K562 (cell line): ENCODE results near the gene FEM1B. TPM values are rescaled to one million over a fixed set of nuclear protein-coding genes. Genes with fewer than 3 reads are reported as not detected.

Experiments used
- ATAC-seq: fragments of 200-7000 bp; cut with Tn5 transposase; 3 replicates; pipeline ENCODE4 v1.9.1; 2020; ENCODE audit warnings: moderate library complexity
- BruUV-seq: library from RNA; stranded (reverse); fragments of 400-500 nt; replicated peaks from 2 replicates; lab custom pipeline; 2021; lab: Mats Ljungman, UMichigan
- CTCF ChIA-PET: fragments of 300-600 bp; formaldehyde crosslinking; extraction: SDS; loops from one replicate; lab custom pipeline; 2021; ENCODE audit warnings: low intra/inter-chr PET ratio; lab: Yijun Ruan, JAX
- POLR2A ChIA-PET: fragments of 300-600, 350-650 bp; sonication (Branson Sonifier 250); formaldehyde crosslinking; extraction: SDS; loops from one replicate; lab custom pipeline; 2021; ENCODE audit warnings: antibody characterized with exemption, inconsistent platforms; lab: Yijun Ruan, JAX
- DNase-seq, 4 experiments: peaks; one replicate each; pipeline versions ENCODE4 v3.0.0 to v3.0.0-alpha.2; 2011 to 2018; ENCODE audit warnings: low spot score in 3 of 4, mixed read lengths in 3 of 4; ENCODE audit errors: extremely low read depth in 1 of 4
- FAIRE-seq: peaks from 2 replicates; lab custom pipeline; 2011; peaks lifted over from hg19 to GRCh38; lab: Jason Lieb, UNC
- H2AFZ ChIP-seq: 2 replicates; pipeline ENCODE4 v1.6.0; 2011; ENCODE audit warnings: low read depth, low read length, control low read depth, inconsistent platforms
- H3K27ac ChIP-seq: fragments of 200-600 bp; 3 replicates; pipeline ENCODE4 v1.8.0; 2011; ENCODE audit warnings: low read depth, mild to moderate bottlenecking, control low read depth, inconsistent platforms, low read length, moderate library complexity, mixed read lengths; ENCODE audit errors: extremely low read depth
- H3K27me3 ChIP-seq, 2 experiments: fragments of 300-600 bp in 1 of 2; 2 replicates in 1 of 2; 3 replicates in 1 of 2; pipeline versions ENCODE4 v1.6.0 to v1.8.0; 2011; ENCODE audit warnings: inconsistent platforms in 2 of 2, low read length in 2 of 2, mild to moderate bottlenecking in 1 of 2, mixed read lengths in 1 of 2, moderate library complexity in 1 of 2; ENCODE audit not compliant: control insufficient read depth in 2 of 2, insufficient read depth in 2 of 2
- H3K36me3 ChIP-seq: fragments of 300-600 bp; 3 replicates; pipeline ENCODE4 v1.8.0; 2011; ENCODE audit warnings: mild to moderate bottlenecking, low read length, inconsistent platforms; ENCODE audit not compliant: control insufficient read depth, insufficient read depth
- H3K4me1 ChIP-seq, 2 experiments: fragments of 200-600 bp in 1 of 2; replicated peaks in 1 of 2; 2 replicates in 1 of 2; 3 replicates in 1 of 2; pipeline versions ENCODE4 v1.5.1 to v1.8.0; 2011; ENCODE audit warnings: inconsistent platforms in 2 of 2, low read length in 2 of 2, mild to moderate bottlenecking in 1 of 2, mixed read lengths in 1 of 2, moderate library complexity in 1 of 2; ENCODE audit not compliant: control insufficient read depth in 2 of 2, insufficient read depth in 2 of 2
- H3K4me2 ChIP-seq: 2 replicates; pipeline ENCODE4 v1.6.1; 2011; ENCODE audit warnings: low read length, control low read depth, inconsistent platforms, mixed read lengths; ENCODE audit not compliant: insufficient read depth
- H3K4me3 ChIP-seq: fragments of 200-600 bp; sonication (generic), shearing (Covaris generic); 2 replicates; pipeline ENCODE4 v1.5.1; 2016; ENCODE audit warnings: control low read depth, inconsistent platforms
- H3K79me2 ChIP-seq: fragments of 200-600 bp; 3 replicates; pipeline ENCODE4 v1.8.0; 2011; ENCODE audit warnings: low read length, inconsistent platforms; ENCODE audit not compliant: control insufficient read depth, insufficient read depth
- H3K9ac ChIP-seq, 2 experiments: 2 replicates each; pipeline versions ENCODE4 v1.6.0 to v1.6.1; 2011; ENCODE audit warnings: low read depth in 2 of 2, low read length in 2 of 2, control low read depth in 1 of 2, inconsistent platforms in 1 of 2, mild to moderate bottlenecking in 1 of 2, mixed read lengths in 1 of 2; ENCODE audit not compliant: insufficient read depth in 1 of 2
- H3K9me1 ChIP-seq: one replicate; pipeline ENCODE4 v1.6.0; 2011; ENCODE audit warnings: inconsistent platforms, mild to moderate bottlenecking, low read length, moderate library complexity; ENCODE audit not compliant: control insufficient read depth, insufficient read depth
- H3K9me3 ChIP-seq: replicated peaks from 2 replicates; pipeline ENCODE4 v1.5.1; 2011; ENCODE audit warnings: low read depth, low read length, inconsistent platforms; ENCODE audit not compliant: control insufficient read depth, insufficient read depth
- H4K20me1 ChIP-seq: replicated peaks from 2 replicates; pipeline ENCODE4 v1.6.1; 2011; ENCODE audit warnings: low read length, inconsistent platforms, mixed read lengths; ENCODE audit not compliant: control insufficient read depth, insufficient read depth
- AFF4 ChIP-seq: sonication (generic); formaldehyde crosslinking; IDR thresholded peaks from 2 replicates; pipeline ENCODE4 v1.8.0; 2023; ENCODE audit warnings: mild to moderate bottlenecking, missing genetic modification reagents
- BCL6 ChIP-seq: fragments of 250-450 bp; sonication (Bioruptor Pico); IDR thresholded peaks from 2 replicates; pipeline ENCODE4 v1.4.0; 2020
- EP400 ChIP-seq: fragments of 450-650 bp; IDR thresholded peaks from 2 replicates; pipeline ENCODE4 v1.6.1; 2017; ENCODE audit warnings: antibody characterized with exemption, mild to moderate bottlenecking, moderate library complexity
- NR4A1 ChIP-seq, 2 experiments: fragments of 250-450 bp in 1 of 2; fragments of 450-650 bp in 1 of 2; sonication (Bioruptor Pico) in 1 of 2; IDR thresholded peaks; 2 replicates each; pipeline versions ENCODE4 v1.4.0 to v1.6.1; 2016 to 2020; ENCODE audit warnings: mild to moderate bottlenecking in 2 of 2, missing compliant biosample characterization in 1 of 2, missing genetic modification characterization in 1 of 2, moderate library complexity in 1 of 2
- POLR2AphosphoS2 ChIP-seq: IDR thresholded peaks from 2 replicates; pipeline ENCODE4 v1.6.1; 2012; ENCODE audit warnings: low read length, improper control_type of control experiment
- THRB ChIP-seq: fragments of 450-650 bp; formaldehyde crosslinking; conservative IDR thresholded peaks from 2 replicates; pipeline ENCODE4 v1.4.0; 2022; ENCODE audit warnings: mild to moderate bottlenecking, missing genetic modification characterization
- WHSC1 ChIP-seq: IDR thresholded peaks from one replicate; pipeline ENCODE4 v1.6.1; 2012; ENCODE audit warnings: low read length, control low read depth, inconsistent platforms
- ZC3H11A ChIP-seq: IDR thresholded peaks from 2 replicates; pipeline ENCODE4 v1.6.1; 2012; ENCODE audit warnings: low read depth, low read length, improper control_type of control experiment
- ZHX1 ChIP-seq: fragments of 150-350 bp; conservative IDR thresholded peaks from 2 replicates; pipeline ENCODE4 v1.6.1; 2014; ENCODE audit warnings: low read length
- ZSCAN29 ChIP-seq: fragments of 450-650 bp; IDR thresholded peaks from 2 replicates; pipeline ENCODE4 v1.6.1; 2017
- WGBS: fragments of 100-300 bp; shearing (Covaris generic); methylation state at CpG from one replicate; pipeline ENCODE4 v1.1.6; 2016; ENCODE audit warnings: low coverage, mixed read lengths; ENCODE audit not compliant: insufficient coverage; ENCODE audit errors: missing lambda C conversion rate; 5-methylcytosine and 5-hydroxymethylcytosine counted together
- in situ Hi-C: fragments of 300-500 bp; cut with MboI; formaldehyde crosslinking; loops from 4 replicates; pipeline ENCODE4 v1.15.0; 2018; ENCODE audit warnings: inconsistent platforms, mixed read lengths
- intact Hi-C: fragments of 100-400 bp; cut with micrococcal nuclease; formaldehyde crosslinking; loops from 2 replicates; pipeline ENCODE4 v1.14.2; 2022
- polyA plus RNA-seq, 8 experiments: library from polyadenylated mRNA; depleted of rRNA in 4 of 8; stranded (reverse) in 5 of 8; unstranded in 3 of 8; fragments of >200 nt; fragmentation: Nextera tagmentation in 2 of 8; fragmentation: Illumina TruSeq in 1 of 8; extraction: Ambion mirVana in 2 of 8; extraction: Trizol in 1 of 8; gene quantifications; 2 replicates each; pipeline versions ENCODE4 v1.2.1 to v1.2.3, GENCODE V29; 2011 to 2014; ENCODE audit warnings: inconsistent platforms in 1 of 8, missing spikeins in 1 of 8
- total RNA-seq, 7 experiments: library from RNA; depleted of rRNA in 6 of 7; stranded (reverse); fragments of >200 nt in 6 of 7; fragmentation: Illumina TruSeq in 2 of 7; extraction: Trizol in 2 of 7; gene quantifications; 2 replicates each; pipeline versions ENCODE4 v1.2.1 to v1.2.3, GENCODE V29; 2011 to 2021; ENCODE audit warnings: low replicate concordance in 1 of 7

The FEM1B gene
- total and polyA plus RNA-seq, 9 of the 15 experiments (the other 6 are each of a cell fraction or from before 2014, with no cell fraction given) = 5.9 to 61.6 (median 20.1) TPM

GRCh38 chr15:68322796-68323195 is 45.3 kb downstream of the FEM1B start:
- Histone ChIP-seq H3K27me3 (peaks cover 49 to 83% of the 10 kb centered on the region in 2 experiments), H3K4me2 (no peak overlapping the region), H3K79me2 (no peaks in the 10 kb centered on the region), H3K4me3 (no peak overlapping the region), H4K20me1 (0 out of 2 replicates have a peak, but pooled peaks cover 7% of the 10 kb centered on the region), H3K36me3 (no peaks in the 10 kb centered on the region), H3K4me1 (no peaks in the 10 kb centered on the region), H3K9me3 (no peaks in the 10 kb centered on the region), H3K9ac (no peak overlapping the region), H3K27ac (no peak overlapping the region), H2AFZ (no peak overlapping the region), H3K9me1 (no peaks in the 10 kb centered on the region)
- intact Hi-C loops (no loop called here), in situ Hi-C loops (no loop called here)
- no peak for DNase-seq
- WGBS = 1% methylated on average over 8 of the region's 9 CpGs
- FAIRE-seq = no peak
- ChIA-PET POLR2A (interaction anchor here (0.7 to 2.0 kb wide), 3 partner anchors 11 to 17 kb away, joined by 3 to 7 read pairs (median 5); no protein-coding TSS in a partner anchor), CTCF (no interaction called here)
- BruUV-seq = no TSS peak
- no peak for ATAC-seq
- TF ChIP-seq ZSCAN29 = no peak
- no peak for TF ChIP-seq NR4A1 (CRISPR knock-in tag; IDR thresholded peaks at IDR 0.05)
- TF ChIP-seq NR4A1 (tag; IDR thresholded peaks at IDR 0.05) = no peak
- no peak for TF ChIP-seq ZHX1
- no peak for TF ChIP-seq AFF4 (CRISPR knock-in tag)
- no peak for TF ChIP-seq POLR2AphosphoS2
- TF ChIP-seq THRB (CRISPR knock-in tag) = no peak
- no peak for TF ChIP-seq WHSC1
- no peak for TF ChIP-seq EP400
- TF ChIP-seq BCL6 = no peak
- TF ChIP-seq ZC3H11A = no peak
